Right ventricle myocardium inferior (tissue), 1 donor: ENCODE data around the gene CHP1. TPM values are rescaled to one million over a fixed set of nuclear protein-coding genes. Genes with fewer than 3 reads are reported as not detected.

Experiments used
- total RNA-seq: library from RNA; stranded (reverse); fragmentation: NEBNext Ultra II Directional; extraction: Animal tissue kit (Norgen Biotek cat#: 25700); gene quantifications from one replicate; pipeline ENCODE4 v1.2.1, GENCODE V29; 2021
- donor health status: DM: no; HTN: yes; CAD: no; lungs with severe emphysema.

Gene CHP1
- total RNA-seq, 1 donor from 2014 or later: 123 TPM

Other genes with a start within 250 kb of the CHP1 start
- 10.7 TPM for gene INO80, start 115.0 kb upstream of the CHP1 start, total RNA-seq
- not detected for gene EXD1, start 511 bp upstream of the CHP1 start, total RNA-seq
- 0.51 TPM for gene OIP5, start 101.3 kb downstream of the CHP1 start, total RNA-seq
- 2.2 TPM for gene NUSAP1, start 101.6 kb downstream of the CHP1 start, total RNA-seq
- 71.9 TPM for gene NDUFAF1, start 171.2 kb downstream of the CHP1 start, total RNA-seq
- 20.9 TPM for gene RTF1, start 185.8 kb downstream of the CHP1 start, total RNA-seq